NT2/D1 (cell line): ENCODE results near the gene SAMD9.

Experiments used
- DNase-seq: peaks from one replicate; pipeline ENCODE4 v3.0.0-alpha.2; 2011; ENCODE audit warnings: low read depth, low spot score
- H3K27me3 ChIP-seq: 2 replicates; pipeline ENCODE4 v1.6.0; 2011; ENCODE audit warnings: mild to moderate bottlenecking; ENCODE audit not compliant: insufficient read length, insufficient read depth
- H3K36me3 ChIP-seq: 2 replicates; pipeline ENCODE4 v1.6.1; 2011; ENCODE audit warnings: mild to moderate bottlenecking, low read length, mixed read lengths; ENCODE audit not compliant: insufficient read depth, insufficient read length
- H3K4me1 ChIP-seq: 2 replicates; pipeline ENCODE4 v1.5.1; 2011; ENCODE audit not compliant: insufficient read depth, insufficient read length
- H3K4me3 ChIP-seq: 2 replicates; pipeline ENCODE4 v1.5.1; 2011; ENCODE audit warnings: low read depth; ENCODE audit not compliant: insufficient read length
- H3K9ac ChIP-seq: 2 replicates; pipeline ENCODE4 v1.6.0; 2011; ENCODE audit warnings: low read depth; ENCODE audit not compliant: insufficient read length
- H3K9me3 ChIP-seq: 2 replicates; pipeline ENCODE4 v1.5.1; 2011; ENCODE audit warnings: mild to moderate bottlenecking, low read length; ENCODE audit not compliant: insufficient read depth
- SUZ12 ChIP-seq: IDR thresholded peaks from 2 replicates; pipeline ENCODE4 v1.6.1; 2011; ENCODE audit not compliant: insufficient read length, insufficient read depth; ENCODE audit errors: extremely low read depth
- YY1 ChIP-seq: IDR thresholded peaks from 2 replicates; pipeline ENCODE4 v1.6.1; 2011; ENCODE audit not compliant: insufficient read length, insufficient read depth
- ZNF274 ChIP-seq: IDR thresholded peaks from 2 replicates; pipeline ENCODE4 v1.6.1; 2011; ENCODE audit warnings: mild to moderate bottlenecking, low read depth, low read length

Gene SAMD9

GRCh38 chr7:93150200-93150835, 32.5 kb upstream of the SAMD9 start:
- DNase-seq, result no peak
- H3K9ac ChIP-seq, result no peak overlapping the region
- H3K27me3 ChIP-seq, result no peaks in the 10 kb centered on the region
- H3K4me1 ChIP-seq, result no peaks in the 10 kb centered on the region
- no peak overlapping the region for H3K4me3 ChIP-seq
- H3K36me3 ChIP-seq, result no peaks in the 10 kb centered on the region
- no peaks in the 10 kb centered on the region for H3K9me3 ChIP-seq
- TF ChIP-seq SUZ12, result no peak
- TF ChIP-seq ZNF274, result no peak

- Histone ChIP-seq H3K27me3 (no peaks in the 10 kb centered on the region), H3K36me3 (no peaks in the 10 kb centered on the region), H3K9ac (no peak overlapping the region), H3K4me3 (no peak overlapping the region), H3K9me3 (no peaks in the 10 kb centered on the region), H3K4me1 (no peaks in the 10 kb centered on the region)
- no peak for TF ChIP-seq ZNF274
- no peak for TF ChIP-seq SUZ12
- no peak for TF ChIP-seq YY1
- DNase-seq, result no peak
Observed at GRCh38 chr7:93148727-93149126, 30.9 kb upstream of the SAMD9 start.

- no peak within 1 kb of the TSS for H3K4me3 ChIP-seq
- no peak for DNase-seq
- H3K27me3 ChIP-seq, result no peaks in the 10 kb centered on the region
Observed at GRCh38 chr7:93148144-93148543, 30.4 kb upstream of the SAMD9 start, which contains the start of gene SAMD9L. TSS of gene SAMD9L (minus strand) at chr7:93148385. CDS start at chr7:93135971, 12,414 bp downstream.

GRCh38 chr7:93147363-93147762, 29.6 kb upstream of the SAMD9 start:
- DNase-seq, result no peak
- Histone ChIP-seq H3K4me1 (no peaks in the 10 kb centered on the region), H3K27me3 (no peaks in the 10 kb centered on the region), H3K9ac (no peak overlapping the region), H3K4me3 (no peak overlapping the region), H3K36me3 (no peaks in the 10 kb centered on the region), H3K9me3 (no peaks in the 10 kb centered on the region)
- TF ChIP-seq SUZ12, result no peak
- no peak for TF ChIP-seq ZNF274
- TF ChIP-seq YY1, result no peak

More at GRCh38 chr7:93148144-93148543, 30.4 kb upstream of the SAMD9 start, which contains the start of gene SAMD9L:
- H3K36me3 ChIP-seq, result no peaks in the 10 kb centered on the region
- H3K9ac ChIP-seq, result no peak within 1 kb of the TSS
- no peaks in the 10 kb centered on the region for H3K4me1 ChIP-seq
- no peak for TF ChIP-seq ZNF274
- TF ChIP-seq SUZ12, result no peak
- TF ChIP-seq YY1, result no peak
- H3K9me3 ChIP-seq, result no peaks in the 10 kb centered on the region

GRCh38 chr7:93146472-93147141, 28.8 kb upstream of the SAMD9 start:
- Histone ChIP-seq H3K9ac (no peak overlapping the region), H3K4me3 (no peak overlapping the region), H3K4me1 (no peaks in the 10 kb centered on the region), H3K27me3 (no peaks in the 10 kb centered on the region), H3K36me3 (no peaks in the 10 kb centered on the region), H3K9me3 (no peaks in the 10 kb centered on the region)
- TF ChIP-seq SUZ12, result no peak
- no peak for TF ChIP-seq YY1
- TF ChIP-seq ZNF274, result no peak
- DNase-seq, result no peak

DNA sequence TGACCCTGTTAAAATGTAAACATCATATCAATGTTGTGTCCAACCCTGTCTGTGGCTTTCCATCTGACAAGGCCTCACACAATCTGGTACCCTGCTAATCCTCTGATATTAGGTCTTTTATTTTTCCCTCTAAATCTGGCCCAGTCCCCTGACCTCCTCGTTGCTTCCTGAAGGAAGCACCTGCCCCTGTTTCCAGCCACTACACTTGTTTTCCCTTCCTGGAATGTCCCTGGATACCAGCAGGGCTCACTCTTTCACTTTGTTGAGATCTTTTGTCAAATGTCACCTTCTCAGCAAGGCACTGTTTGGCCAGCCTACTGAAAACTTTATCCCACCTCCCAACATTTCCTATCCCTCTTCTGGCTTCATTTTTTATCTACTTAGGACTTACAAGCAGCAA, 28.3 kb upstream of the SAMD9 start:
- no peaks in the 10 kb centered on the region for H3K9me3 ChIP-seq
- no peak overlapping the region for H3K9ac ChIP-seq
- no peaks in the 10 kb centered on the region for H3K36me3 ChIP-seq
- TF ChIP-seq ZNF274 (no peak), SUZ12 (no peak), YY1 (no peak)
- H3K4me1 ChIP-seq, result no peaks in the 10 kb centered on the region
- no peak overlapping the region for H3K4me3 ChIP-seq
- H3K27me3 ChIP-seq, result no peaks in the 10 kb centered on the region
- DNase-seq, result no peak

DNA sequence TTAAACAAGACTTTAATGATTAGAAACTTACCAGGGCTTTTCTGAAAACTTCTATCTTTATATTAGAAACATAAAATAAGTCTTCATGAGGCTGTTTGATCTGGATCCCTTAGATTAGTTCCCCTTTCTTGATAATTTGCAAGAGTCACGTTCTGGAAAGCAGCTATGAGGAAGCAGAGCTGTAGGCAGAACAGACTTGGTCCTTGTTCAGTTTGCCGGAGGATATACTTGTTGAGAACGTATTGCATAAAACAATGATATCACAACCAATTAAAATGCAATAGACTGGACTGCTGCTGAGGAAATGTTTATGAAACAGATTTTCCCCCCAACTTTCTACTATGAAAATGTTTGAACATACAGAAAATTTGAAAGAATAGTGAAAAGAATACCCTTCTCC, 27.6 kb upstream of the SAMD9 start:
- H3K9me3 ChIP-seq, result no peaks in the 10 kb centered on the region
- TF ChIP-seq ZNF274 (no peak), SUZ12 (no peak), YY1 (no peak)
- H3K4me1 ChIP-seq, result no peaks in the 10 kb centered on the region
- H3K4me3 ChIP-seq, result no peak overlapping the region
- H3K36me3 ChIP-seq, result no peaks in the 10 kb centered on the region
- H3K27me3 ChIP-seq, result no peaks in the 10 kb centered on the region
- no peak overlapping the region for H3K9ac ChIP-seq
- DNase-seq, result no peak
